CD4-positive, alpha-beta T cell (primary cell): Measurements from ENCODE around the gene NRXN3. TPM values are rescaled to one million over a fixed set of nuclear protein-coding genes. Genes with fewer than 3 reads are reported as not detected.

ENCODE experiments used
- ATAC-seq: fragments of 200-7000 bp; cut with Tn5 transposase; one replicate; pipeline ENCODE4 v1.10.0; 2022; ENCODE audit warnings: mild to moderate bottlenecking; ENCODE audit not compliant: poor library complexity
- CTCF ChIA-PET: fragments of 350-600 bp; sonication (Branson Sonifier 250); formaldehyde crosslinking; loops from one replicate; lab custom pipeline; 2021; ENCODE audit warnings: antibody characterized with exemption, inconsistent platforms; lab: Charles Lee
- POLR2A ChIA-PET: fragments of 350-600 bp; sonication (Branson Sonifier 250); formaldehyde crosslinking; loops from one replicate; lab custom pipeline; 2021; ENCODE audit warnings: antibody characterized with exemption, inconsistent platforms; lab: Charles Lee
- DNase-seq, 14 experiments: peaks; one replicate each; pipeline ENCODE4 v3.0.0-alpha.2; 2013 to 2020; ENCODE audit warnings: mixed read lengths in 2 of 14
- H3K27ac ChIP-seq, 2 donors: one replicate each; pipeline versions ENCODE4 v1.5.1 to v1.7.0; 2013; ENCODE audit warnings: low read length in 2 of 2, low read depth in 1 of 2, mild to moderate bottlenecking in 1 of 2
- H3K27me3 ChIP-seq, 2 experiments: 1 replicate in 1 of 2; 2 replicates in 1 of 2; pipeline versions ENCODE4 v1.6.1 to v1.7.0; 2013; ENCODE audit warnings: low read length in 2 of 2, control low read depth in 1 of 2, mild to moderate bottlenecking in 1 of 2, moderate library complexity in 1 of 2; ENCODE audit not compliant: insufficient read depth in 2 of 2, control insufficient read depth in 1 of 2
- H3K36me3 ChIP-seq: one replicate; pipeline ENCODE4 v1.6.1; 2013; ENCODE audit warnings: low read length, control low read depth; ENCODE audit not compliant: insufficient read depth
- H3K4me1 ChIP-seq: one replicate; pipeline ENCODE4 v1.6.1; 2013; ENCODE audit warnings: low read length, control low read depth; ENCODE audit not compliant: insufficient read depth
- H3K4me3 ChIP-seq: one replicate; pipeline ENCODE4 v1.5.1; 2013; ENCODE audit warnings: mild to moderate bottlenecking, low read length, moderate library complexity
- H3K9me3 ChIP-seq, 2 experiments: 1 replicate in 1 of 2; 2 replicates in 1 of 2; pipeline versions ENCODE4 v1.6.1 to v1.7.0; 2013; ENCODE audit warnings: low read length in 2 of 2, mild to moderate bottlenecking in 2 of 2, control low read depth in 1 of 2, moderate library complexity in 1 of 2; ENCODE audit not compliant: control insufficient read depth in 1 of 2, insufficient read depth in 1 of 2
- H3K27ac Mint-ChIP-seq: one replicate; pipeline ENCODE4 v1.8.0; 2020; ENCODE audit warnings: mixed read lengths
- H3K27me3 Mint-ChIP-seq: one replicate; pipeline ENCODE4 v1.8.0; 2021; ENCODE audit warnings: mixed read lengths
- H3K36me3 Mint-ChIP-seq: one replicate; pipeline ENCODE4 v1.8.0; 2021; ENCODE audit warnings: low read depth, mixed read lengths
- H3K4me1 Mint-ChIP-seq: one replicate; pipeline ENCODE4 v1.8.0; 2021; ENCODE audit warnings: low read depth, mixed read lengths
- H3K4me3 Mint-ChIP-seq: one replicate; pipeline ENCODE4 v1.8.0; 2020; ENCODE audit warnings: mild to moderate bottlenecking, mixed read lengths
- H3K9me3 Mint-ChIP-seq: one replicate; pipeline ENCODE4 v1.8.0; 2020; ENCODE audit warnings: mixed read lengths
- intact Hi-C, 2 experiments: fragments of 100-400 bp; cut with DNase I in 1 of 2; cut with micrococcal nuclease in 1 of 2; formaldehyde crosslinking; loops; one replicate each; pipeline versions ENCODE4 v1.15.1 to v1.9.0; 2023 to 2025; cut with DNase I, micrococcal nuclease
- total RNA-seq, 174 experiments: library from RNA in 2 of 174; stranded (reverse) in 2 of 174; gene quantifications; one replicate each; pipeline ENCODE4 v1.2.3 and lab custom pipeline; 2021 to 2026
- TF ChIP-seq, protein P1 (sequence below): fragments of 200-600 bp; IDR thresholded peaks from one replicate; pipeline ENCODE4 v1.8.0; 2022; ENCODE audit warnings: antibody characterized with exemption, mild to moderate bottlenecking

NRXN3 gene
- total RNA-seq, 2 experiments from 2014 or later = not detected

DNA sequence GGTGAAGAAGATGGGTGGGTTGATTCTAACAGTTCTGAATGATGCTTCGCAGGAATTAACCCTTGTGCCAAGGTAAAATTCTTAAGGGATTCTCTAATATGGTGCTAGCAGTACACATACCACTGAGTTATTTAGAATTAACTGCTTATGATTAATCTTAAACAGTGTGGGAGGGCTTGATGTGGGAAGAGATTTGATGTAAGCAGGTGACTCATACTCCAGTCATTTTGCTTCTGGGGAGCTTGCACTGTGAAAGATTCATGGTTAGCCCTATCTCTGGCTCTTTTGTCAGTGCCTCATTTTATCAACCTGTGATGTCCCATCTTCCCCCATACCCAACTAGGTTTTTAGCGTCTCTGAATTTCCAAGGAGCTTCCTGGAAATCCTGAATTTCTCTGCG is 83.8 kb downstream of the NRXN3 start:
- POLR2A ChIA-PET = no interaction called here
- H3K4me1 ChIP-seq = no peaks in the 10 kb centered on the region
- TF ChIP-seq, protein P1, sequence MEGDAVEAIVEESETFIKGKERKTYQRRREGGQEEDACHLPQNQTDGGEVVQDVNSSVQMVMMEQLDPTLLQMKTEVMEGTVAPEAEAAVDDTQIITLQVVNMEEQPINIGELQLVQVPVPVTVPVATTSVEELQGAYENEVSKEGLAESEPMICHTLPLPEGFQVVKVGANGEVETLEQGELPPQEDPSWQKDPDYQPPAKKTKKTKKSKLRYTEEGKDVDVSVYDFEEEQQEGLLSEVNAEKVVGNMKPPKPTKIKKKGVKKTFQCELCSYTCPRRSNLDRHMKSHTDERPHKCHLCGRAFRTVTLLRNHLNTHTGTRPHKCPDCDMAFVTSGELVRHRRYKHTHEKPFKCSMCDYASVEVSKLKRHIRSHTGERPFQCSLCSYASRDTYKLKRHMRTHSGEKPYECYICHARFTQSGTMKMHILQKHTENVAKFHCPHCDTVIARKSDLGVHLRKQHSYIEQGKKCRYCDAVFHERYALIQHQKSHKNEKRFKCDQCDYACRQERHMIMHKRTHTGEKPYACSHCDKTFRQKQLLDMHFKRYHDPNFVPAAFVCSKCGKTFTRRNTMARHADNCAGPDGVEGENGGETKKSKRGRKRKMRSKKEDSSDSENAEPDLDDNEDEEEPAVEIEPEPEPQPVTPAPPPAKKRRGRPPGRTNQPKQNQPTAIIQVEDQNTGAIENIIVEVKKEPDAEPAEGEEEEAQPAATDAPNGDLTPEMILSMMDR = no peak
- DNase-seq = no peak
- Mint-ChIP-seq H3K9me3 (no peaks in the 10 kb centered on the region), H3K4me1 (no peaks in the 10 kb centered on the region), H3K27me3 (peaks cover 19% of the 10 kb centered on the region), H3K27ac (no peak overlapping the region), H3K36me3 (no peaks in the 10 kb centered on the region), H3K4me3 (no peak overlapping the region)
- no peak overlapping the region for H3K4me3 ChIP-seq
- ATAC-seq = no peak
- CTCF ChIA-PET = no interaction called here
- H3K27ac ChIP-seq = no peak overlapping the region
- peaks cover 0 to 3% of the 10 kb centered on the region in 2 experiments for H3K27me3 ChIP-seq
- intact Hi-C loops = no loop called here
- peaks cover 0 to 3% of the 10 kb centered on the region in 2 experiments for H3K9me3 ChIP-seq
- H3K36me3 ChIP-seq = no peaks in the 10 kb centered on the region

DNA sequence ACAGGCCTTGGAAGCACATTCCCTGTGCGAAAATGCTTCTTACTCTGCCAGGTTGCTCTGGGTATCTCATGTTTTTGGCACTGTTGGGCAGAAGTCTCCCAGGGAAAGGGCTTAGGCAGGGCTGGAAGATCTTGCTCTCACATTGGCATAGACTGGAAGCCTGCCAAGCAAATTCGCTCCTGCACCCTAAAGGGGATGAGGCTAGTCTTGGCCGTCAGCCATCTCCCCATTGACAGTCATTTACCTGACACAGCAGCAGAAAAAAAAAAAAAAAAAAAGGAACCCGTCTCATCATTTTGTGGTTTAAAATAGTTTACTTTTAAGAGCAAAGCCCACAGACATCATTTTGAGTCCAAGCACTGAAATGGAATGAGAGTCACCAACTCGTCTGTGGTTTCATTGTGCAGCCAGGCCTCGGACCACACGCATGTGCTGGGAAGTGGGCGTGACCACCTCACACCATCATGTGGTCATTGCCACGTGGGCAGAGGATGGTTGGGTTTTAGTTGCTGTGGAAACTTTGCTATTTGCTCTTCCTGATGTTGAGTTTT is 84.8 kb downstream of the NRXN3 start:
- Mint-ChIP-seq H3K36me3 (no peaks in the 10 kb centered on the region), H3K9me3 (no peaks in the 10 kb centered on the region), H3K27ac (no peak overlapping the region), H3K27me3 (peaks cover 19% of the 10 kb centered on the region), H3K4me3 (no peak overlapping the region), H3K4me1 (no peaks in the 10 kb centered on the region)
- H3K9me3 ChIP-seq = peaks cover 0 to 3% of the 10 kb centered on the region in 2 experiments
- H3K4me1 ChIP-seq = no peaks in the 10 kb centered on the region
- ATAC-seq = no peak
- CTCF ChIA-PET = no interaction called here
- peaks cover 0 to 3% of the 10 kb centered on the region in 2 experiments for H3K27me3 ChIP-seq
- no peak overlapping the region for H3K4me3 ChIP-seq
- TF ChIP-seq, protein P1 = no peak
- no peak for DNase-seq
- POLR2A ChIA-PET = no interaction called here
- intact Hi-C loops = no loop called here
- H3K27ac ChIP-seq = no peak overlapping the region
- no peaks in the 10 kb centered on the region for H3K36me3 ChIP-seq

GRCh38 chr14:78259831-78260230 is 89.7 kb downstream of the NRXN3 start:
- H3K27me3 Mint-ChIP-seq = peaks cover 19% of the 10 kb centered on the region
- no peak for ATAC-seq
- no peak overlapping the region for H3K4me3 Mint-ChIP-seq
- Histone ChIP-seq H3K27me3 (no peaks in the 10 kb centered on the region), H3K4me3 (no peak overlapping the region), H3K9me3 (no peaks in the 10 kb centered on the region), H3K36me3 (no peaks in the 10 kb centered on the region), H3K4me1 (no peaks in the 10 kb centered on the region), H3K27ac (no peak overlapping the region)
- H3K4me1 Mint-ChIP-seq = no peaks in the 10 kb centered on the region
- no peak overlapping the region for H3K27ac Mint-ChIP-seq
- TF ChIP-seq, protein P1 = no peak
- H3K36me3 Mint-ChIP-seq = no peaks in the 10 kb centered on the region
- ChIA-PET CTCF (interaction anchor here (1.1 kb wide), 1 partner anchor 13 kb away, joined by 3 read pairs; no protein-coding TSS in a partner anchor), POLR2A (no interaction called here)
- no peak for DNase-seq
- H3K9me3 Mint-ChIP-seq = no peaks in the 10 kb centered on the region
- intact Hi-C loops = no loop called here
